GM18519 (cell line): ENCODE results near the gene ALG1.
"Not testable (repeated sequence)": the region's sequence is repeated elsewhere in the genome, so short reads cannot be mapped to it uniquely, and the experiment has no call there.

Experiments
- ATAC-seq: cut with Tn5 transposase; IDR thresholded peaks from one replicate; pipeline ENCODE4 v1.9.1; 2021; ENCODE audit warnings: mild to moderate bottlenecking, moderate library complexity; ENCODE audit not compliant: unreplicated experiment, low FRiP score

Gene ALG1

DNA sequence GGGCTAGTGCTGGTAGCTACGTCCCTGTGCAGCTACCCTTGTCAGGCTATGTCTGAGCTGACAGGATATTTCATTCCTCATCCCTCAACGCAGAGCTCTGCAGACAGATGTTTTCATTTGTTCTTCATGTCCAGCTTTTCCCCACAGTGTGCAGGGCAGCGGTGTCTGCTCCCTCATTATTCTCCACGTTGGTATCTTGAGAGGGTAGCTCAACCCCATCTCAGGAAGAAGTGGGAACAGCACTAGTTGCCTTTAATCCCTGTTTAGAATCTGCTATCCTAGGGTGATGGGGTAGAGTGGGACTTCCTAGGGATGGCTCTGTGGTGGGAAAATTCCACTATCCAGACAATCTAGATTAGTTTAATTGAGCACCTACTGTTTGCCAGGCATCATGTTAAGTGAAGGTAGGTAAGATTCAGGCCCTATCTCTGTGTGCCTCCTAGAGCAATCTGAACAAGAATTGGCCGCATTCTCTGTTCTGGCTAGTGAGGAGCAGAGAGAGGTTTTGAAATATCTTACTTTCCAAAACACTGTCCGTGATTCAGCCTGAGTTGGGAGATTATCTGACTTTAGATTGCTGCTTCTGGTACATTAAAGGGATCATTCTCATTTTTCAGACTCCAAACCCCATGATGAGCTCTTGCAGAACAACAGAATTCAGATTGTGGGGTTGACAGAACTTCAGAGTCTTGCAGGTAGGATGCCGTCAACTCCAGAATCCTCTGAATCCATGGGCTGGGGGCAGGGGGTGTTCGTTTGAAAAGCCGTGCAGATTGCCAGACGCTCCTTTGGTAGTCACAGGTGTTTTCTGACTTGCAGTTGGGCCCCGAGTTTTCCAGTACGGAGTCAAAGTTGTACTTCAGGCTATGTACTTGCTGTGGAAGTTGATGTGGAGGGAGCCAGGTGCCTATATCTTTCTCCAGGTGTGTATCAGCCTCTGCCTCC is 963 bp downstream of the ALG1 start:
- ATAC-seq = no peak

GRCh38 chr16:5073279-5073629 is 1.6 kb downstream of the ALG1 start:
- no peak for ATAC-seq

GRCh38 chr16:5073771-5074170 is 2.1 kb downstream of the ALG1 start:
- not testable (repeated sequence) for ATAC-seq

DNA sequence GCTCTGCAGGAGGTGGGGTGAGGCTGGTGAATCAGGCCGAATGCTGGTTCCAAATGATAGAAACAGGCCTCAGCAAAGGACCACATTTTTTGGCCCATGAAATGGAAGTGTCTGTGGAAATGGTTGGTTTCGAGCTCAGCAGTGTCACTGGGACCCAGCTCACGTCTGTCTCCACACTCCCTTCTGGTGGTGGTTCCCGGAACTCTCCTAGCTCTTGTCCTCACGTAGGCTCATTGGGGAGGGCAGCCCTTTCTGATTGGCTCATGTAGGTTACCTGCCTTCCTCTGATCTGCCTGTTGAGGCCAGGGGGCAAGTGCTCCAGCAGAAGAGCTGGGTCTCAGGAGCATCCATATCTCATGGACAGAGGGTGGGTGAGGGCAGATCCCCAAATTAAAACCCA is 4.0 kb downstream of the ALG1 start:
- no peak for ATAC-seq

GRCh38 chr16:5077304-5077703 is 5.7 kb downstream of the ALG1 start:
- no peak for ATAC-seq

- no peak for ATAC-seq
Observed at GRCh38 chr16:5078626-5079025, 7.0 kb downstream of the ALG1 start.

DNA sequence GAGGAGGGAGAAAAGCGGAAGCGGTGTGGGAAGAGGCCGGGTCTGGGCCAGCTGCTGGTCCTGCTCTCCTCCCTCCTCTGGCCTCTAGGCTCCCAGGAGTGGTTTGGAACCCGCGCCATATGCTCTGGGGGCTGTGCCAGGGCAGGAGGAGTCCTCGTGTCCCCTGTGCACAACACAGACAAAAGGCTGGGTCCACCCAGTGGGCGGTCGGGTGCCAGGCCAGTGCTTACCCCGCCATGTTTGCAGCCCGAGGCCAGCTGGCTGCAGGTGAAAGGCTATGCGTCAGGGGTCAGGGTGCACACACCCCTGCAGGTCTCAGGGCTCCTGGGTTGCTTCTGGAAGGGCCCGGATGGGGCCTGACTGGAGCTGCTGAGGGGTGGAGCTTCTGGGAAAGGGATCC is 8.8 kb downstream of the ALG1 start:
- ATAC-seq = not testable (repeated sequence)

GRCh38 chr16:5080996-5081395 is 9.4 kb downstream of the ALG1 start:
- ATAC-seq = not testable (repeated sequence)

DNA sequence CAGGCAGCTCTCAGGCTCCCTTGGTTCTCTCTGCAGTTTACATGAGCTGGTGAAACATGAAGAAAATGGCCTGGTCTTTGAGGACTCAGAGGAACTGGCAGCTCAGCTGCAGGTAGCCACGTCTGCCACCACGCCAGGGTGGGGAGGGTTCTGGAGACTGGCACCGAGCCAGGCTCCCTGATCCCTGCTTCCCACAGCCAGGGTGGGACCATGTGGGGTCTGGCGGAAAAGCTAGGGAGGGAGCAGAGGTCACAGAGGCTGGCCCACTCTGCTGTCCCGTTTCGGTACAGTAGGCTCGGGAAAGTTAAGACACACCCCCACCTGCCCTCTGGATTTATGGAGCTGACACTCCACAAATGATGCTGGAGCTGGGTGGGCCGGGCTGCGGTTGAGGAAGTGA is 12.0 kb downstream of the ALG1 start:
- not testable (repeated sequence) for ATAC-seq

DNA sequence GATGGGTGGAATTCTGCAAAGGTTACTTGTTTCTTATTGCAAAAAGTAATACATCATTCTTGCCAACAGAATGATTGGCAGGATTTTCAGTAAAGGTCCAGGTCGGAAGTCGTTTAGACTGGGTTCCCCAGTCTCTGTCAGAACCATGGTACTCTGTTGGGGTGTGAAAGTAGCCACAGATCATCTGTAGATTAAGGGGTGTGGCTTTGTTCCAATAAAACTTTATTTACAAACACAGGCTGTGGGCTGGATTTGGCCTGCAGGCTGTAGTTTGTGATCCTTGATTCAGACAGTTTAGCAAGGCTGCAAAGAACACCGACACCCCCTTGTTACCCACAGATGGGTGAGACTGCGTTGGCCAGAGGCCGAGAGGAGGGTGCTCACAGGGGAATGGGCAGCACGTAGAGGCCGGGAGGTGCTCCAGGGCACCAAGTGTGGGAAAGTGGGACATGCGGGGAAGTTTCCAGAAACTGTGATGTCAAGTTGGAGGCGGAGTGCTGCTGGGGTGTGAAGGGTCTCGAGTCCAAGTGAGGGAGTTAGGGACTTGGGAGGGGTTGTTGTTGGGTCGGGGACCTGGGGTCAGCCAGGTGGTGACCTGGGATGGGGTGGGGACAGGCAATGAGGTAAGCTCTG is 12.6 kb downstream of the ALG1 start:
- ATAC-seq = not testable (repeated sequence)

DNA sequence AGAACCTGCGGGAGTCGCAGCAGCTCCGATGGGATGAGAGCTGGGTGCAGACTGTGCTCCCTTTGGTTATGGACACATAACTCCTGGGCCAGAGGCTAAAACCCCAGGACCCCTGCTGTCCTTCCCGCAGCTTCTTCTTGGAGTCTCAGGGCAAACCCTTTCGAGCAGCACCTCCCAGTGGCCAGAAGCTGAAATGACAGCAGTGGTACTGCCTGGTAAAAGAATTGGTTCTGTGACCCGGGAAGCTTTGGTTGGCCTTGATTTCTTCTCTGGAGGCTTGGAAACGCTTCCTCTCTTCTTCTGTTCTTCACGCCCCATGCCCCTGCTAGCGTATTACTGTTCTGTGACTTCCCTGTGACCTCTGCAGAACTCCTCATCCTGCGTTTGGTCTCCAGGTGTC is 13.2 kb downstream of the ALG1 start:
- not testable (repeated sequence) for ATAC-seq

DNA sequence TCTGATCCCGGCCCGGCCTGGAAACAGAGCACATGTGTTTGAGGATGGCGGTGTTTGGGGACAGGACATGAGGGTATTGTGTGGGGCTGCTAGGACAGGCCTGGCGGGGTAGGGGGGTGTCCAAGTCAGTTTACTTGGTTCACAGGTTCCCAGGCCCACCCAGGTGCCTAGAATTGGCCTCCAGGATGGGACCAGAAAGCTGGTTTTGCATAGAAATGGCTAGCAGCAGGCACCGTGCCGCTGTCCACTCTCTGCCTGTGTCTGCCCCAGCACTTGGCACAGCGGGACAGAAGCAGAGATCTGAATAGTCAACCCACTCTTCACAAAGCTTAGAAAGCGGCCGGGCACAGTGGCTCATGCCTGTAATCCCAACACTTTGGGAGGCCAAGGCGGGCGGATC is 14.1 kb downstream of the ALG1 start:
- not testable (repeated sequence) for ATAC-seq

GRCh38 chr16:5088086-5088790 is 16.6 kb downstream of the ALG1 start:
- ATAC-seq = not testable (repeated sequence)

DNA sequence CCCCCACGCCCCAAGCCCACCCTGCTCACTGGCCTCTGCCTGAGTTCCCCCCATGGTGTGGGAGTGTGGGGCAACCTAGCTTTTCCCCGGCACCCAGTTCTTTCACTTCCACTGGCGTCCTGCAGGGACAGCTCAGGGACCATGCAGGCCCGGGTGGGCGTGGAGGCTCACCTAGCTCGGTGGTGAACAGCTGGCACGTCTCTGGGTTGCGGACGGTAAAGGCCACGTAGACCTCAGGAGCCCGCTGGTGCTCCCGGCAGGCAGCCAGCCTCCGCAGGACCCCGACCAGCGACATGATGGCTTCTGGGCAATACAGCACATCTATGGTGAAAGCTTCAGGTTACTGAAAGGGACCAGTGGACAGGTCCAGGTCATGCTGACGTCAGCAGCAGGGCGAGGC is 17.3 kb downstream of the ALG1 start:
- ATAC-seq = not testable (repeated sequence)

- ATAC-seq = not testable (repeated sequence)
Observed at GRCh38 chr16:5089911-5090555, 18.4 kb downstream of the ALG1 start.

- ATAC-seq = not testable (repeated sequence)
Observed at GRCh38 chr16:5090592-5090991, 18.9 kb downstream of the ALG1 start.

DNA sequence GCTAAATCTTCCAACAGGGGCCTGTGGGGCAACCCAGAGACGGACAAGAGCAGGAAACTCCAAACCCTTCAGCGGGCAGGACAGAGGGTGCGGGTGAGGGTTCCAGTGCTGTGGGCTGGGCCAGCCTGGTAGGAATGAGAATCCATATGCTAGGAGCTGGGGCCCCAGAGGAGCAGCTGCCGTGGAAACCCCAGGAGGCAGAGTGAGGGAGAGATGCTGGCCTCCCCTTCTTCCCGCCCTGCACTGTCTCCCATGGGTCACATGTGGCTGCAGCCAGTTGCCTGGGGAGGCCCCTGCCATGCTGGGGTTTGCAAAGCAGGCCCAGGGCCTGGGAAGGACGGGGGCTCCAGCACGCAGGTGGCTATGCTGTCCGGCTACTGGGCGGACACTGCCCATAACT is 21.4 kb downstream of the ALG1 start:
- ATAC-seq = not testable (repeated sequence)

DNA sequence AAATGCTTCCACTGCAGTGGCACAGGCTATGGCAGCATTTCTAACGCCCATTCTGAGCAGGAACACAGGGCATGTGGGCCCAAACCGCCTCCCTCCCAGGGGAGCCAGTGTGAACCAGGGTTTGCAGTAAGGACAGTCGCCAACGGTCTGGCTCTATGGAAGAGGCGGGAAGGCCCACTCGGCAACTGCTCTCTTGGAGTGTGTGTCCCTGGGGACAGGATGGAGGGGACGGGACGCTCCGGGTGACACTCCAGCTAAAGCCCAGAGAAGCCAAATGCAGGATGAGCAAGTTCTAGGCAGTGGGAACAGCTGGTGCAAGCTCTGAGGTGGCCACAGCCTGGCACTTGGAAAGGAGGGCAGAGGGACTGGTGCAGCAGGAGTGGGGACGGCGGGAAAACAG is 22.1 kb downstream of the ALG1 start:
- ATAC-seq = not testable (repeated sequence)

DNA sequence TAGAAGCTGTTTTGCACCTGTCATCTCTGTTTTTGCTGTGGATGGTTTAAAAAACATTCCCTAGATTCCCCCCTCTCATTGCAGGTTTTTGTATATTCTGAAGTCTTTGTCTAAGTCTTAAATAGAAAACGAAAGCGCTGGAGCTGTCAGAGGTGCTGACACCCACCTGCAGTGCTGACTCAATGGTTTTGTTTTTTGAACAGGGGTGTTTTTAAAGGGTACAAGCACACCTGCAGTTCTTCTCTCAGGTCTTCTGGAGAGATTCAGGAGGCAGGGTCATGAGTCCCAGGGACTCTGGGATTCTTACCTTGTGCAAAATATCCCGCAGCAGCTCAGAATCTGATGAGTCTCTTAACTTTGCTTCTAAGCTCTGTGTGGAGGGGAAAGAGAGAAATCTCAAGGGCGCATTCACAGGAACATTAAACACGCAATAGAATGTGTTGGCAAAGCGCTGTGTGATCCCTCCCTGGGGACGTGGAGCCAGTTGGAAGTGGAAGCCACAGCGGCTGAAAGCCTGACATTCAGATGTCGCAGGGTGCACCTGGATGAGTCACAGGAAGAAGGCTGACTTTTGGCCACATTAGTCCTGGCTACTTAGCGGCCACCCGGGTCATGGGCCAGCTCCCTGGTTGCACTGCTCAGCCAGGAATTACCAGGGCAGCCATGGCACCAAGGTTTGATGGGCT is 23.6 kb downstream of the ALG1 start:
- ATAC-seq = not testable (repeated sequence)

GRCh38 chr16:5096437-5097060 is 24.9 kb downstream of the ALG1 start:
- not testable (repeated sequence) for ATAC-seq
